ENCODE data around the gene MMRN2.

DNA sequence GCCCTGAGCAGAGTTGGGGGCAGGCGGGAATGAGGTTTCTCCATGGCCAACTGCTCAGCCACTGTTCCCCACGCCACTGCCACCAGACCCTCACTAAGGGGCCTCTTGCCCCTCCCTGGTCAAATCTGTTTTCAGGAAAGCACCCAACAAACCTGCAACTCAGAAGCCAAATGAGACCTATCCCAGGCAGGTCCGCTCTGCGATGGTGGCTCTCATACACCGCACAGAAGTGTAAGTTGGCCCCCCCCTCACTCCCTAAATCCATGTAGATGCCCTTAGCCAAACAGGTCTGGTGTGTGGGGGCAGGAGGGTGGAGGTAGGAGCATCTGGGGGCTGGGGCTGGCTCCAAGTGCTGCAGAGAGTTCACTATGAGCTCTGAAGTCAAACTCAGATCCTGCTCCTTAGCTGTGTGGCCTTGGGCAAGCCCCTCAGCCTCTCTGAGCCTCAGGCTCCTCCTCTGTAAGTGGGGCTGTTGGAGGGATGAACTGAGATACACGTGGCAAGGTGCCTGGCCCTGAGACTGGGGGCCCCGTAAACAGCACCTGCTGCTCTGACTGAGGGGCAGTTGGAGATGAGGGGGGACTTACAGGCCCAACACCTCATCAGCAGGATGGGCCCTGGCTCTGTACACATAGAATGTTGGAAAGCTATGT is 1.1 kb downstream of the MMRN2 start:
- no peak for TF ChIP-seq POLR2A (IDR thresholded peaks at IDR 0.05)
- no peak for TF ChIP-seq CTCF (IDR thresholded peaks at IDR 0.05)
- no peak for TF ChIP-seq POLR2AphosphoS5 (IDR thresholded peaks at IDR 0.05)

All from upper lobe of left lung (tissue), 4 donors.